ENCODE measurements around the gene RHBDF1. TPM values are rescaled to one million over a fixed set of nuclear protein-coding genes. Genes with fewer than 3 reads are reported as not detected.

RHBDF1 gene
- total RNA-seq, 1 donor from 2014 or later = 75.5 TPM

Other genes starting within 250 kb of the RHBDF1 start
- gene POLR3K, start 19.0 kb downstream of the RHBDF1 start, total RNA-seq = 4.8 and 8.5 TPM in 2 replicates
- gene SNRNP25, start 18.8 kb downstream of the RHBDF1 start, total RNA-seq = 20.7 and 25.1 TPM in 2 replicates
- gene MPG, start 5.6 kb upstream of the RHBDF1 start, total RNA-seq = 174 and 190 TPM in 2 replicates
- gene NPRL3, start 66.0 kb upstream of the RHBDF1 start, total RNA-seq = 15.1 and 39.6 TPM in 2 replicates
- not detected in 2 replicates for gene HBZ, start 80.0 kb upstream of the RHBDF1 start, total RNA-seq
- not detected in 2 replicates for gene HBM, start 93.3 kb upstream of the RHBDF1 start, total RNA-seq
- gene HBA2, start 100.2 kb upstream of the RHBDF1 start, total RNA-seq = not detected in 2 replicates
- gene HBA1, start 104.0 kb upstream of the RHBDF1 start, total RNA-seq = not detected in 2 replicates
- 3.7 and 4.9 TPM in 2 replicates for gene HBQ1, start 107.8 kb upstream of the RHBDF1 start, total RNA-seq
- 45.6 and 85.6 TPM in 2 replicates for gene LUC7L, start 156.8 kb upstream of the RHBDF1 start, total RNA-seq
- gene FAM234A, start 162.2 kb upstream of the RHBDF1 start, total RNA-seq = 112 and 124 TPM in 2 replicates
- 2.3 and 3.9 TPM in 2 replicates for gene RGS11, start 203.3 kb upstream of the RHBDF1 start, total RNA-seq
- 0.64 and 4.0 TPM in 2 replicates for gene ARHGDIG, start 208.0 kb upstream of the RHBDF1 start, total RNA-seq
- gene PDIA2, start 210.5 kb upstream of the RHBDF1 start, total RNA-seq = 0.23 TPM in 1 of 2 replicates, not detected in the other